Small intestine (tissue), 7 donors: ENCODE data around the gene ZFP57. TPM values are rescaled to one million over a fixed set of nuclear protein-coding genes. Genes with fewer than 3 reads are reported as not detected.

ENCODE experiments used
- DNase-seq, 2 donors: peaks; one replicate each; pipeline versions ENCODE4 v3.0.0 to v3.0.0-alpha.2; 2013
- FAIRE-seq: peaks from 2 replicates; lab custom pipeline; 2012; peaks lifted over from hg19 to GRCh38; lab: Jason Lieb, UNC
- H3K27ac ChIP-seq, 3 donors: one replicate each; pipeline ENCODE4 v1.5.1; 2013; ENCODE audit warnings: low read length in 2 of 3, mild to moderate bottlenecking in 2 of 3, control low read depth in 1 of 3, inconsistent platforms in 1 of 3, low read depth in 1 of 3, moderate library complexity in 1 of 3
- H3K27me3 ChIP-seq, 3 donors: one replicate each; pipeline ENCODE4 v1.6.1; 2013; ENCODE audit warnings: low read length in 3 of 3, inconsistent platforms in 1 of 3; ENCODE audit not compliant: control insufficient read depth in 3 of 3, insufficient read depth in 3 of 3
- H3K36me3 ChIP-seq, 3 donors: one replicate each; pipeline ENCODE4 v1.6.1; 2013; ENCODE audit warnings: low read length in 3 of 3, inconsistent platforms in 1 of 3, low read depth in 1 of 3, mild to moderate bottlenecking in 1 of 3, moderate library complexity in 1 of 3; ENCODE audit not compliant: control insufficient read depth in 3 of 3, insufficient read depth in 2 of 3
- H3K4me1 ChIP-seq, 3 donors: one replicate each; pipeline ENCODE4 v1.6.1; 2013; ENCODE audit warnings: low read length in 2 of 3, inconsistent platforms in 1 of 3, low read depth in 1 of 3, mild to moderate bottlenecking in 1 of 3, moderate library complexity in 1 of 3; ENCODE audit not compliant: control insufficient read depth in 3 of 3, insufficient read depth in 2 of 3
- H3K4me3 ChIP-seq, 3 donors: one replicate each; pipeline ENCODE4 v1.5.1; 2013; ENCODE audit warnings: low read length in 3 of 3, control low read depth in 1 of 3, inconsistent platforms in 1 of 3, low read depth in 1 of 3, mild to moderate bottlenecking in 1 of 3, moderate library complexity in 1 of 3
- H3K9me3 ChIP-seq, 2 donors: one replicate each; pipeline ENCODE4 v1.6.1; 2013; ENCODE audit warnings: low read depth in 1 of 2, low read length in 1 of 2; ENCODE audit not compliant: control insufficient read depth in 2 of 2, insufficient read depth in 1 of 2
- WGBS, 3 donors: extraction: QIAGEN DNeasy Blood & Tissue Kit; methylation state at CpG; one replicate each; pipeline ENCODE4 v1.1.7; 2013; 5-methylcytosine and 5-hydroxymethylcytosine counted together
- polyA plus RNA-seq, 4 donors: library from polyadenylated mRNA; stranded (reverse) in 3 of 4; unstranded in 1 of 4; fragments of 200-250 nt in 3 of 4; fragments of 120-200 nt in 1 of 4; gene quantifications; one replicate each; pipeline versions ENCODE4 v1.2.1 to v1.2.3, GENCODE V29; 2013
- donor health status: healthy with polysubstance abuse.
- donor health status: control.
- donor health status: control.
- donor health status: Bipolar disorder and iron deficiency.
- donor health status: healthy.

The ZFP57 gene
- polyA plus RNA-seq, 4 donors, result 1.4 TPM; not detected in 3

- Histone ChIP-seq H3K9me3 (no peaks in the 10 kb centered on the region), H3K4me1 (no peaks in the 10 kb centered on the region), H3K27ac (no peak overlapping the region), H3K27me3 (peaks cover 0 to 10% (median 0%) of the 10 kb centered on the region in 3 donors), H3K4me3 (no peak overlapping the region), H3K36me3 (no peaks in the 10 kb centered on the region)
- no peak for FAIRE-seq
- WGBS, 3 donors, result 33 to 36% (median 35%) methylated on average over 10 of the region's 10 CpGs
- peak; percentile 47 to 69 for DNase-seq
Observed at GRCh38 chr6:29705389-29706231, 24.7 kb upstream of the ZFP57 start.

GRCh38 chr6:29702519-29703103 is 21.7 kb upstream of the ZFP57 start:
- WGBS, 3 donors, result 8 to 26% (median 24%) methylated on average over 17 of the region's 17 CpGs
- FAIRE-seq, result no peak

GRCh38 chr6:29696147-29697125 is 15.5 kb upstream of the ZFP57 start:
- DNase-seq, result no peak
- H3K4me3 ChIP-seq, result no peak overlapping the region
- no peaks in the 10 kb centered on the region for H3K27me3 ChIP-seq
- no peak for FAIRE-seq
- H3K9me3 ChIP-seq, result peaks cover 0 to 9% of the 10 kb centered on the region in 2 donors
- no peaks in the 10 kb centered on the region for H3K36me3 ChIP-seq
- no peaks in the 10 kb centered on the region for H3K4me1 ChIP-seq
- no peak overlapping the region for H3K27ac ChIP-seq
- WGBS, 3 donors, result 66 to 72% (median 68%) methylated on average over 10 of the region's 10 CpGs

More at GRCh38 chr6:29702519-29703103, 21.7 kb upstream of the ZFP57 start:
- no peaks in the 10 kb centered on the region for H3K9me3 ChIP-seq
- peaks cover 0 to 10% (median 0%) of the 10 kb centered on the region in 3 donors for H3K27me3 ChIP-seq
- no peaks in the 10 kb centered on the region for H3K4me1 ChIP-seq
- H3K4me3 ChIP-seq, result no peak overlapping the region
- peak in 1 of 2 donors; percentile 29 for DNase-seq
- no peak overlapping the region for H3K27ac ChIP-seq
- H3K36me3 ChIP-seq, result no peaks in the 10 kb centered on the region

GRCh38 chr6:29694637-29695036 is 13.7 kb upstream of the ZFP57 start:
- DNase-seq (no peak), FAIRE-seq (no peak)
- no peaks in the 10 kb centered on the region for H3K27me3 ChIP-seq
- WGBS, 3 donors, result 51 to 71% (median 62%) methylated on average over 3 of the region's 3 CpGs
- no peak overlapping the region for H3K27ac ChIP-seq
- no peak overlapping the region for H3K4me3 ChIP-seq
- no peaks in the 10 kb centered on the region for H3K36me3 ChIP-seq
- peaks cover 0 to 9% of the 10 kb centered on the region in 2 donors for H3K9me3 ChIP-seq
- H3K4me1 ChIP-seq, result no peaks in the 10 kb centered on the region

GRCh38 chr6:29685718-29686326 is 4.9 kb upstream of the ZFP57 start:
- Histone ChIP-seq H3K9me3 (no peaks in the 10 kb centered on the region), H3K27ac (no peak overlapping the region), H3K36me3 (no peaks in the 10 kb centered on the region), H3K27me3 (peaks cover 0 to under 1% (median 0%) of the 10 kb centered on the region in 3 donors), H3K4me1 (no peaks in the 10 kb centered on the region), H3K4me3 (no peak overlapping the region)
- WGBS, 3 donors, result 56 to 58% (median 58%) methylated on average over 15 of the region's 15 CpGs
- FAIRE-seq, result no peak
- no peak for DNase-seq

GRCh38 chr6:29681811-29682210 is 859 bp upstream of the ZFP57 start:
- Histone ChIP-seq H3K36me3 (no peaks in the 10 kb centered on the region), H3K27ac (no peak overlapping the region), H3K9me3 (no peaks in the 10 kb centered on the region), H3K4me3 (no peak overlapping the region), H3K27me3 (peaks cover 0 to 11% (median 0%) of the 10 kb centered on the region in 3 donors), H3K4me1 (no peaks in the 10 kb centered on the region)
- 76 to 88% (median 81%) methylated on average over 8 of the region's 8 CpGs for WGBS, 3 donors
- FAIRE-seq (no peak), DNase-seq (no peak)

- Histone ChIP-seq H3K27me3 (peaks cover 0 to 11% (median 0%) of the 10 kb centered on the region in 3 donors), H3K4me1 (no peaks in the 10 kb centered on the region), H3K36me3 (no peaks in the 10 kb centered on the region), H3K4me3 (no peak overlapping the region), H3K27ac (no peak overlapping the region), H3K9me3 (no peaks in the 10 kb centered on the region)
- FAIRE-seq (no peak), DNase-seq (no peak)
- 65 to 90% (median 82%) methylated on average over 24 of the region's 24 CpGs for WGBS, 3 donors
Observed at GRCh38 chr6:29680416-29680815, 536 bp downstream of the ZFP57 start.
